ENCODE measurements around the gene ABCA4. TPM values are rescaled to one million over a fixed set of nuclear protein-coding genes. Genes with fewer than 3 reads are reported as not detected.

The ABCA4 gene
- polyA plus RNA-seq, 12 donors: 0.20 to 2.3 (median 0.70) TPM; not detected in 2

Other genes with a start within 250 kb of the ABCA4 start
- 10 to 100 TPM in 11 of 12 donors, not detected in 1; 41.9 to 75.0 (median 49.4) TPM for gene DNTTIP2, start 241.9 kb downstream of the ABCA4 start, polyA plus RNA-seq (ENCODE audit: insufficient read length in 12 of 12)
- gene GCLM, start 211.7 kb downstream of the ABCA4 start, polyA plus RNA-seq (ENCODE audit: insufficient read length in 12 of 12): 10 to 100 TPM in 3 of 12 donors, 1 to 10 TPM in 9; 5.6 to 86.3 (median 8.6) TPM
- gene ARHGAP29, start 116.4 kb upstream of the ABCA4 start, polyA plus RNA-seq (ENCODE audit: insufficient read length in 12 of 12): 10 to 100 TPM in 11 of 12 donors, not detected in 1; 31.9 to 61.5 (median 50.9) TPM

All from muscle of arm (tissue), 12 donors.